Posterior vena cava (tissue), 2 donors: ENCODE results near the gene UBR2. TPM values are rescaled to one million over a fixed set of nuclear protein-coding genes. Genes with fewer than 3 reads are reported as not detected.

Experiments
- DNase-seq: peaks from one replicate; pipeline ENCODE4 v3.0.0-alpha.2; 2020; ENCODE audit warnings: low spot score
- intact Hi-C, 2 donors: fragments of 100-400 bp; cut with DNase I; formaldehyde crosslinking; loops; one replicate each; pipeline versions ENCODE4 v1.14.1 to v1.14.2; 2022 to 2023
- long read RNA-seq, 2 donors: library from polyadenylated mRNA; unstranded; transcript quantifications; one replicate each; pipeline ENCODE4 v2.0.0, GENCODE V29; 2020 to 2021
- total RNA-seq, 2 donors: library from RNA; stranded (reverse); fragmentation: NEBNext Ultra II Directional; extraction: Animal tissue kit (Norgen Biotek cat#: 25700); gene quantifications; one replicate each; pipeline ENCODE4 v1.2.1, GENCODE V29; 2021
- donor health status: DM: yes; HTN: yes; CAD: no.
- donor health status: DM: yes; HTN: yes; CAD: no.

The UBR2 gene
- 10 to 100 TPM; 29.3 to 29.4 TPM for total RNA-seq
- long read RNA-seq, donor 1, partial matches to known transcripts = 8 of 11 reads
- long read RNA-seq, donor 1, other reads (novel, unspliced or antisense) = 3 of 11 reads
- long read RNA-seq, donor 2, partial matches to known transcripts = 7 of 8 reads
- long read RNA-seq, donor 2, other reads (novel, unspliced or antisense) = 1 of 8 reads

GRCh38 chr6:42563697-42564505 is at the start of gene UBR2:
Gene UBR2 (plus strand): TSS chr6:42564029. CDS start chr6:42564320, 291 bp downstream.
- intact Hi-C loops = no loop called here

GRCh38 chr6:42514745-42515144 is 49.1 kb upstream of the UBR2 start:
- intact Hi-C loops = no loop called here

More at GRCh38 chr6:42563697-42564505, at the start of gene UBR2:
- peak; percentile 98 for DNase-seq

GRCh38 chr6:42519779-42520178 is 44.0 kb upstream of the UBR2 start:
- no peak for DNase-seq
- intact Hi-C loops = no loop called here

More at GRCh38 chr6:42514745-42515144, 49.1 kb upstream of the UBR2 start:
- no peak for DNase-seq

- intact Hi-C loops = no loop called here
- no peak for DNase-seq
Measured at GRCh38 chr6:42520786-42521607, 42.8 kb upstream of the UBR2 start.

GRCh38 chr6:42522036-42522435 is 41.8 kb upstream of the UBR2 start:
- intact Hi-C loops = no loop called here
- DNase-seq = no peak

GRCh38 chr6:42522942-42523814 is 40.7 kb upstream of the UBR2 start:
- no peak for DNase-seq
- intact Hi-C loops = no loop called here

GRCh38 chr6:42525206-42525605 is 38.6 kb upstream of the UBR2 start:
- no peak for DNase-seq
- intact Hi-C loops = no loop called here

- intact Hi-C loops = no loop called here
- no peak for DNase-seq
Measured at GRCh38 chr6:42526616-42527015, 37.2 kb upstream of the UBR2 start.

- intact Hi-C loops = no loop called here
- DNase-seq = no peak
Measured at GRCh38 chr6:42527204-42527603, 36.6 kb upstream of the UBR2 start.

- intact Hi-C loops = loop anchor here in 1 of 2 donors (10.0 kb wide), 1 partner anchor 265 kb away; no protein-coding TSS in a partner anchor
- DNase-seq = no peak
Measured at GRCh38 chr6:42530296-42530695, 33.5 kb upstream of the UBR2 start.

- no peak for DNase-seq
- intact Hi-C loops = loop anchor here in 1 of 2 donors (10.0 kb wide), 1 partner anchor 266 kb away; no protein-coding TSS in a partner anchor
Measured at GRCh38 chr6:42530751-42531150, 33.1 kb upstream of the UBR2 start.

- no peak for DNase-seq
- intact Hi-C loops = loop anchor here in 1 of 2 donors (10.0 kb wide), 1 partner anchor 267 kb away; no protein-coding TSS in a partner anchor
Measured at GRCh38 chr6:42532038-42532669, 31.7 kb upstream of the UBR2 start.

- DNase-seq = no peak
- intact Hi-C loops = loop anchor here in 1 of 2 donors (10.0 kb wide), 1 partner anchor 269 kb away; no protein-coding TSS in a partner anchor
Measured at GRCh38 chr6:42533794-42534193, 30.0 kb upstream of the UBR2 start.

GRCh38 chr6:42537536-42537935 is 26.3 kb upstream of the UBR2 start:
- intact Hi-C loops = loop anchor here in 1 of 2 donors (10.0 kb wide), 1 partner anchor 273 kb away; no protein-coding TSS in a partner anchor
- no peak for DNase-seq

- no peak for DNase-seq
- intact Hi-C loops = loop anchor here in 1 of 2 donors (10.0 kb wide), 1 partner anchor 274 kb away; no protein-coding TSS in a partner anchor
Measured at GRCh38 chr6:42539135-42539534, 24.7 kb upstream of the UBR2 start.

GRCh38 chr6:42545226-42545773 is 18.5 kb upstream of the UBR2 start:
- intact Hi-C loops = no loop called here
- no peak for DNase-seq

- intact Hi-C loops = no loop called here
Measured at GRCh38 chr6:42547407-42548329, 16.2 kb upstream of the UBR2 start.

More at GRCh38 chr6:42547407-42548329, 16.2 kb upstream of the UBR2 start:
- peak; percentile 96 for DNase-seq
